H9 (cell line): ENCODE results near the gene SLC12A3. TPM values are rescaled to one million over a fixed set of nuclear protein-coding genes. Genes with fewer than 3 reads are reported as not detected.

Experiments used
- DNase-seq: peaks from one replicate; pipeline ENCODE4 v3.0.0-alpha.2; 2017
- H2AFZ ChIP-seq: one replicate; pipeline ENCODE4 v1.6.1; 2013; ENCODE audit warnings: mild to moderate bottlenecking, low read length, control low read depth, moderate library complexity
- H2AK5ac ChIP-seq: 2 replicates; pipeline ENCODE4 v1.6.1; 2013; ENCODE audit warnings: low read length, control low read depth, mixed read lengths; ENCODE audit not compliant: insufficient read length
- H2BK120ac ChIP-seq: one replicate; pipeline ENCODE4 v1.6.1; 2013; ENCODE audit warnings: low read depth, mild to moderate bottlenecking, low read length, control low read depth, inconsistent platforms; ENCODE audit not compliant: poor library complexity, severe bottlenecking
- H2BK12ac ChIP-seq: 2 replicates; pipeline ENCODE4 v1.6.1; 2013; ENCODE audit warnings: low read length, control low read depth, mixed read lengths, low read depth; ENCODE audit not compliant: insufficient read length
- H2BK15ac ChIP-seq: 2 replicates; pipeline ENCODE4 v1.6.1; 2013; ENCODE audit warnings: low read depth, low read length, control low read depth
- H2BK20ac ChIP-seq: one replicate; pipeline ENCODE4 v1.6.1; 2013; ENCODE audit warnings: low read depth, mild to moderate bottlenecking, low read length, control low read depth, inconsistent platforms; ENCODE audit not compliant: poor library complexity, severe bottlenecking
- H2BK5ac ChIP-seq: 2 replicates; pipeline ENCODE4 v1.6.1; 2013; ENCODE audit warnings: low read length, control low read depth, mixed read lengths; ENCODE audit not compliant: insufficient read length
- H3K14ac ChIP-seq: 2 replicates; pipeline ENCODE4 v1.6.1; 2013; ENCODE audit warnings: low read length, control low read depth; ENCODE audit not compliant: insufficient read depth
- H3K18ac ChIP-seq: 2 replicates; pipeline ENCODE4 v1.6.1; 2013; ENCODE audit warnings: low read depth, mild to moderate bottlenecking, mixed read lengths, low read length, control low read depth; ENCODE audit not compliant: insufficient read length
- H3K23ac ChIP-seq: 2 replicates; pipeline ENCODE4 v1.6.1; 2013; ENCODE audit warnings: low read length, control low read depth, mixed read lengths, low read depth; ENCODE audit not compliant: insufficient read length
- H3K23me2 ChIP-seq: 2 replicates; pipeline ENCODE4 v1.6.1; 2013; ENCODE audit warnings: low read depth, mild to moderate bottlenecking, mixed read lengths, low read length, control low read depth; ENCODE audit not compliant: insufficient read length, poor library complexity, severe bottlenecking
- H3K27ac ChIP-seq: 2 replicates; pipeline ENCODE4 v1.5.1; 2013; ENCODE audit warnings: low read length, control low read depth, mixed read lengths, low read depth; ENCODE audit not compliant: insufficient read length
- H3K27me3 ChIP-seq: 2 replicates; pipeline ENCODE4 v1.6.1; 2013; ENCODE audit warnings: low read length, control low read depth, inconsistent platforms; ENCODE audit not compliant: insufficient read depth
- H3K4ac ChIP-seq: 2 replicates; pipeline ENCODE4 v1.6.1; 2013; ENCODE audit warnings: low read depth, mild to moderate bottlenecking, control low read depth, inconsistent platforms, low read length, moderate library complexity
- H3K4me1 ChIP-seq: 2 replicates; pipeline ENCODE4 v1.6.1; 2013; ENCODE audit warnings: low read length, control low read depth, inconsistent platforms; ENCODE audit not compliant: insufficient read depth
- H3K4me2 ChIP-seq: 2 replicates; pipeline ENCODE4 v1.6.1; 2013; ENCODE audit warnings: low read length, control low read depth, mixed read lengths; ENCODE audit not compliant: insufficient read length, insufficient read depth
- H3K56ac ChIP-seq: 2 replicates; pipeline ENCODE4 v1.6.1; 2013; ENCODE audit warnings: low read depth, mild to moderate bottlenecking, mixed read lengths, low read length, control low read depth; ENCODE audit not compliant: insufficient read length
- H3K79me1 ChIP-seq: 2 replicates; pipeline ENCODE4 v1.6.1; 2013; ENCODE audit warnings: low read depth, mild to moderate bottlenecking, moderate library complexity, low read length, control low read depth, inconsistent platforms; ENCODE audit not compliant: insufficient read depth, poor library complexity, severe bottlenecking
- H3K79me2 ChIP-seq: 2 replicates; pipeline ENCODE4 v1.6.1; 2013; ENCODE audit warnings: low read length, control low read depth, inconsistent platforms; ENCODE audit not compliant: insufficient read depth
- H3K9ac ChIP-seq: 2 replicates; pipeline ENCODE4 v1.6.1; 2013; ENCODE audit warnings: low read length, control low read depth, mixed read lengths; ENCODE audit not compliant: insufficient read length; ENCODE audit errors: extremely low read depth
- H3K9me3 ChIP-seq: one replicate; pipeline ENCODE4 v1.6.1; 2013; ENCODE audit warnings: low read depth, low read length, inconsistent platforms; ENCODE audit not compliant: control insufficient read depth
- H3T11ph ChIP-seq: one replicate; pipeline ENCODE4 v1.6.1; 2013; ENCODE audit warnings: mild to moderate bottlenecking, low read length, control low read depth, inconsistent platforms
- H4K20me1 ChIP-seq: one replicate; pipeline ENCODE4 v1.6.1; 2013; ENCODE audit not compliant: control insufficient read depth, insufficient read length, insufficient read depth
- H4K5ac ChIP-seq: 2 replicates; pipeline ENCODE4 v1.6.1; 2013; ENCODE audit warnings: low read depth, mild to moderate bottlenecking, mixed read lengths, low read length, control low read depth; ENCODE audit not compliant: insufficient read length
- H4K8ac ChIP-seq: replicated peaks from 2 replicates; pipeline ENCODE4 v1.6.1; 2013; ENCODE audit warnings: low read length, control low read depth, mixed read lengths, low read depth; ENCODE audit not compliant: insufficient read length
- H4K91ac ChIP-seq: 2 replicates; pipeline ENCODE4 v1.6.1; 2013; ENCODE audit warnings: low read depth, mild to moderate bottlenecking, moderate library complexity, mixed read lengths, low read length, control low read depth; ENCODE audit not compliant: insufficient read length
- H3K27ac Mint-ChIP-seq, 3 experiments: 2 replicates in 2 of 3; 3 replicates in 1 of 3; pipeline ENCODE4 v1.8.0; 2020 to 2021; ENCODE audit warnings: mixed read lengths in 3 of 3, mild to moderate bottlenecking in 1 of 3, moderate library complexity in 1 of 3
- H3K27me3 Mint-ChIP-seq: 2 replicates; pipeline ENCODE4 v1.8.0; 2021; ENCODE audit warnings: low read depth, mild to moderate bottlenecking, moderate library complexity, mixed read lengths
- H3K36me3 Mint-ChIP-seq, 3 experiments: 2 replicates in 2 of 3; 3 replicates in 1 of 3; pipeline ENCODE4 v1.8.0; 2020 to 2021; ENCODE audit warnings: low read depth in 3 of 3, mixed read lengths in 3 of 3; ENCODE audit not compliant: insufficient read depth in 1 of 3
- H3K4me1 Mint-ChIP-seq, 2 experiments: 2 replicates each; pipeline ENCODE4 v1.8.0; 2020; ENCODE audit warnings: mixed read lengths in 2 of 2
- H3K4me3 Mint-ChIP-seq, 2 experiments: 2 replicates in 1 of 2; 3 replicates in 1 of 2; pipeline ENCODE4 v1.8.0; 2020 to 2021; ENCODE audit warnings: mild to moderate bottlenecking in 2 of 2, mixed read lengths in 2 of 2, moderate library complexity in 1 of 2
- H3K9me3 Mint-ChIP-seq, 2 experiments: 2 replicates in 1 of 2; 3 replicates in 1 of 2; pipeline ENCODE4 v1.8.0; 2020; ENCODE audit warnings: mild to moderate bottlenecking in 2 of 2, mixed read lengths in 2 of 2, moderate library complexity in 1 of 2
- CTCF ChIP-seq: fragments of 200-600 bp; sonication (generic); conservative IDR thresholded peaks from 3 replicates; pipeline ENCODE4 v1.8.0; 2021; ENCODE audit warnings: antibody characterized with exemption, mild to moderate bottlenecking
- WGBS: extraction: QIAGEN DNeasy Blood & Tissue Kit; methylation state at CpG from one replicate; pipeline ENCODE4 v1.1.7; 2013; ENCODE audit warnings: missing lambda C conversion rate, low lambda C conversion rate, mixed read lengths; ENCODE audit not compliant: insufficient read length; ENCODE audit errors: extremely low coverage; 5-methylcytosine and 5-hydroxymethylcytosine counted together
- total RNA-seq: library from RNA; stranded (reverse); gene quantifications from 2 replicates; pipeline ENCODE4 v1.2.1, GENCODE V29; 2021

Gene SLC12A3
- total RNA-seq, 1 experiment from 2014 or later, result not detected

- H2AK5ac ChIP-seq, result no peak overlapping the region
- Mint-ChIP-seq H3K27me3 (no peaks in the 10 kb centered on the region), H3K36me3 (no peaks in the 10 kb centered on the region; a peak in 1 of 7 replicates), H3K4me1 (no peaks in the 10 kb centered on the region), H3K4me3 (no peak overlapping the region), H3K9me3 (peaks cover 3 to 11% of the 10 kb centered on the region in 2 experiments; a peak in 3 of 5 replicates), H3K27ac (no peak overlapping the region)
- no peaks in the 10 kb centered on the region for H3K79me1 ChIP-seq
- H4K5ac ChIP-seq, result no peak overlapping the region
- no peaks in the 10 kb centered on the region for H3K79me2 ChIP-seq
- no peaks in the 10 kb centered on the region for H3K9me3 ChIP-seq
- no peak overlapping the region for H3T11ph ChIP-seq
- no peak overlapping the region for H2BK5ac ChIP-seq
- H3K4ac ChIP-seq, result no peak overlapping the region
- no peak overlapping the region for H3K23ac ChIP-seq
- H3K14ac ChIP-seq, result no peak overlapping the region
- no peak overlapping the region for H2BK15ac ChIP-seq
- no peak overlapping the region for H2BK12ac ChIP-seq
- no peak overlapping the region for H4K8ac ChIP-seq
- no peak overlapping the region for H3K27ac ChIP-seq
- no peak overlapping the region for H3K9ac ChIP-seq
- peak; percentile 36; the same call in 2 of the 3 replicates for TF ChIP-seq CTCF
- no peaks in the 10 kb centered on the region for H3K23me2 ChIP-seq
- WGBS, result no CpG with 5 or more reads among the region's 4 CpGs
- no peak overlapping the region for H2AFZ ChIP-seq
- no peak overlapping the region for H2BK20ac ChIP-seq
- H3K4me1 ChIP-seq, result no peaks in the 10 kb centered on the region
- H2BK120ac ChIP-seq, result no peak overlapping the region
- H3K56ac ChIP-seq, result no peak overlapping the region
- no peaks in the 10 kb centered on the region for H3K27me3 ChIP-seq
- H4K20me1 ChIP-seq, result no peaks in the 10 kb centered on the region
- H3K18ac ChIP-seq, result no peak overlapping the region
- no peak overlapping the region for H4K91ac ChIP-seq
- DNase-seq, result no peak
- no peak overlapping the region for H3K4me2 ChIP-seq
Observed at GRCh38 chr16:56956756-56957155, 91.7 kb downstream of the SLC12A3 start.
